MG63 (cell line): ENCODE data around the gene SRD5A1. TPM values are rescaled to one million over a fixed set of nuclear protein-coding genes. Genes with fewer than 3 reads are reported as not detected.

ENCODE experiments used
- DNase-seq: peaks from one replicate; pipeline ENCODE4 v3.0.0-alpha.2; 2020
- H3K27me3 ChIP-seq: fragments of 250-450 bp; sonication (Bioruptor Pico); 2 replicates; pipeline ENCODE4 v1.5.1; 2020; ENCODE audit warnings: mild to moderate bottlenecking, moderate library complexity
- H3K36me3 ChIP-seq: fragments of 250-450 bp; sonication (Bioruptor Pico); 2 replicates; pipeline ENCODE4 v1.5.1; 2020; ENCODE audit warnings: mild to moderate bottlenecking, moderate library complexity
- H3K4me3 ChIP-seq: fragments of 250-450 bp; sonication (Bioruptor Pico); 2 replicates; pipeline ENCODE4 v1.5.1; 2020; ENCODE audit warnings: mild to moderate bottlenecking, moderate library complexity
- H3K9me3 ChIP-seq: fragments of 250-450 bp; sonication (Bioruptor Pico); 2 replicates; pipeline ENCODE4 v1.5.1; 2020; ENCODE audit warnings: mild to moderate bottlenecking, moderate library complexity
- total RNA-seq: library from RNA; depleted of rRNA; stranded (reverse); fragments of >200 nt; shearing (Covaris generic); gene quantifications from 2 replicates; pipeline ENCODE4 v1.2.3, GENCODE V29; 2014; ENCODE audit warnings: low replicate concordance

Gene SRD5A1
- total RNA-seq, 1 experiment from 2014 or later = 32.2 TPM

DNA sequence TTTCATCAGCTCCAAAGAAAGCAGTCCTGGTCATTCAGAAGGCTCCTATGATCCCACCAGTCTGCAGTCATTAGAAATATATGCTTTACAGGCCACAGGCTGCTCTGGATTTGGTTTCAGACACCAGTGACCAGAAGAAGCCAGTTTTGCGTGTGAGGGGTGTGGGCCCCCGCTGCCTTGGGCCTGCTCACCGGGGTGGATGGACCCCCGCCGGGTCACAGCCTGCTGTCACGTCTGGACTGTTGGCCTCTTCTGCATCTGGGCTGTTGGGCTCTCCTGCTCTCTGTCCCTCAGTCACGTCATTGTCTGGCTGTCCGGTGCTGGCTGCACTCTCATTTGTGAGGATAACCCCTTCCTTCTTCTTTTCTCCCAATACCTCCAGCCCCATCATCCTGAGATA, 33.5 kb upstream of the SRD5A1 start:
- no peaks in the 10 kb centered on the region for H3K9me3 ChIP-seq
- H3K27me3 ChIP-seq = no peaks in the 10 kb centered on the region
- no peak for DNase-seq
- peaks cover 91% of the 10 kb centered on the region for H3K36me3 ChIP-seq
- no peak overlapping the region for H3K4me3 ChIP-seq

DNA sequence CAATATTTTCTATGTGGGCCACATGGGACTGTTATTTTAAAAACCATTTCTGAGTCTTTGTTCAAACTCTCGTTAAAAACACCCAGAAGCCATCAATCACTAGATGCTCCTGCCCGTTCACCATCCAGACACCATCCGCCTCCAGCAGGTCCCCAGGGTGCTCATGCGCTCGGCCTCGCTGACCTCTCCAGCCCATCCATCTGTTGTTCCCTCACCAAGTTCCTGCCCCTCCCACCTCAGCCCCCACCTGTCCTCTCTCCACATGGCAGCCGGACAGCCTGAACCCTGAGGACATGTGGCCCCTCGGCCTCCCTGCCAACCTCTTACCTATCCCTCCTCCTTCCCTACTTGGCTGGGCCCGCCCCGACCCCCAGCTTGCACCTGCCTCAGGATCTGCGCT, 32.0 kb upstream of the SRD5A1 start:
- DNase-seq = no peak
- Histone ChIP-seq H3K36me3 (peaks cover 97% of the 10 kb centered on the region), H3K9me3 (no peaks in the 10 kb centered on the region), H3K27me3 (no peaks in the 10 kb centered on the region), H3K4me3 (no peak overlapping the region)

GRCh38 chr5:6601816-6602215, 31.4 kb upstream of the SRD5A1 start:
- DNase-seq = no peak
- no peaks in the 10 kb centered on the region for H3K27me3 ChIP-seq
- no peak overlapping the region for H3K4me3 ChIP-seq
- peaks cover 98% of the 10 kb centered on the region for H3K36me3 ChIP-seq
- no peaks in the 10 kb centered on the region for H3K9me3 ChIP-seq

DNA sequence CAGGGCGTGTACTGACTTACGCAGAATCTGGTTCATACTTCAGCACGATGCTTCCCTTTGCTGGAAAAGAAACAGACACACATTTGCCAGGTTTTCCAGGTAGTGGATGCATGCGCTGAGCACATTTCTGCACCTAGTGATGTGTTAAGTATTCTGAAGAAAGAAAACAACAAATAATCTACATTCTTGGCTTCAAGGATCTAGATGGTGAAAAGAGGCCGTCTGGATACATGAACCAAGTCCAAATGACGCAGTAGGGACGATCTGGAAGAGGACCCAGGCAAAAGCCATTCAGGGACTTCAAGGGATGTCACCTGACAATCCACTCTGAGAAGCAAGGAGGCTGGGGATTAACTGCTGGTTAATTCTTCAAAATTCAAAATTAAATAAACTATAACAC, 30.8 kb upstream of the SRD5A1 start:
- H3K4me3 ChIP-seq = no peak overlapping the region
- H3K27me3 ChIP-seq = no peaks in the 10 kb centered on the region
- no peaks in the 10 kb centered on the region for H3K9me3 ChIP-seq
- peaks cover 98% of the 10 kb centered on the region for H3K36me3 ChIP-seq
- DNase-seq = no peak

- Histone ChIP-seq H3K9me3 (no peaks in the 10 kb centered on the region), H3K4me3 (no peak overlapping the region), H3K36me3 (peaks cover 99% of the 10 kb centered on the region), H3K27me3 (no peaks in the 10 kb centered on the region)
- DNase-seq = no peak
Observed at GRCh38 chr5:6603643-6604042, 29.6 kb upstream of the SRD5A1 start.

- Histone ChIP-seq H3K9me3 (no peaks in the 10 kb centered on the region), H3K27me3 (no peaks in the 10 kb centered on the region), H3K36me3 (peaks cover 99% of the 10 kb centered on the region), H3K4me3 (no peak overlapping the region)
- DNase-seq = no peak
Observed at GRCh38 chr5:6604341-6604740, 28.9 kb upstream of the SRD5A1 start.

DNA sequence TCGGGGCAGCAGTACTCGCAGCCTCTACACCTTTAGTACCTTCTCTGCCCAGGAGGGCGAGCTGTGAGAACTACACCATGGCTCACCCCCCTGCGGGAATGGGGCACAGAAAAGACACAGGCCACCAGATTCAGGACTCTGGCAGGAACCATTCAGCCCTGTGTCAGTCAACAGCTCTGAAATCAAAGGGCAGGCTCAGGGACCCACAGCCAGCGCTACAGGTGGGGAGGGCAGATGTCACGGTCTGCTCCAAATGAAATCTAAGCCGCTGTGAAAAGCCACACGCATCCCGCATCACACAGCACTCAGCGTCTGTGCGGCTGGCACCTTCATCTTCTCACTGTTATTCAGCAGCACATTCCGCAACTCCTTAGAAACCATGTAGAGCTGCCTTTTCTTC, 28.3 kb upstream of the SRD5A1 start:
- no peak for DNase-seq
- H3K36me3 ChIP-seq = peaks cover 99% of the 10 kb centered on the region
- no peaks in the 10 kb centered on the region for H3K9me3 ChIP-seq
- H3K4me3 ChIP-seq = no peak overlapping the region
- H3K27me3 ChIP-seq = no peaks in the 10 kb centered on the region

DNA sequence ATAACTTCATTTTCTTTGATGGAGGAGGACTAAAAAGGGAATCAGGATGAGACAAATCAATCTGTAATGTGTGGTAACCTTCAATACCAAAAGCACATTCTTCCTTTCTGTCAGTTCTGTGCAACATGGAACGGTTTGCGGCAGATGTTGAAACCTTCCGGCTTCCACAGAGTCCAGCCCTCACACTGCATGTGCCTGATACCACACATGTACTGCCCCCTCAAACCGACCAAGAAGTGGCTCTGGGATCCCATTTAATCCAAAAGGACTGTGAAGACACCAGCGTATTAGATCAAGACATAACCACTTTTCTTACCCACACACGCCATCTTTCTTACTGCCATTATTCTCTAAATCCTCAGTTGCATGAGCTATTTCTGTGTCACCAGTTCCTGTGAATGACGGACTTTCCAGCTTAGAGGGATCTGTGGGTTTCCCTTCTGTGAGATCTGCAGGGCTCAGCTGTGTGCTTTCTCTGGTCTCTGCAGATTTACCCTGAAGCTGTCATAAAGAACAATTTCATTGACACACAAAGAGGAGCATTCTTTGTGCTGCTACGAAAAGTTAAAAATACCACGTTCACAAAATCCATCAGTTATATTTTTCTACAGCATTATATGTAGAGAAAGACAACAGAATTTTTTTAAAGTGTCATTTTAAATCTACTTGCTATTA, 26.2 kb upstream of the SRD5A1 start:
- Histone ChIP-seq H3K9me3 (no peaks in the 10 kb centered on the region), H3K27me3 (no peaks in the 10 kb centered on the region), H3K36me3 (peaks cover 99% of the 10 kb centered on the region), H3K4me3 (no peak overlapping the region)
- DNase-seq = no peak

DNA sequence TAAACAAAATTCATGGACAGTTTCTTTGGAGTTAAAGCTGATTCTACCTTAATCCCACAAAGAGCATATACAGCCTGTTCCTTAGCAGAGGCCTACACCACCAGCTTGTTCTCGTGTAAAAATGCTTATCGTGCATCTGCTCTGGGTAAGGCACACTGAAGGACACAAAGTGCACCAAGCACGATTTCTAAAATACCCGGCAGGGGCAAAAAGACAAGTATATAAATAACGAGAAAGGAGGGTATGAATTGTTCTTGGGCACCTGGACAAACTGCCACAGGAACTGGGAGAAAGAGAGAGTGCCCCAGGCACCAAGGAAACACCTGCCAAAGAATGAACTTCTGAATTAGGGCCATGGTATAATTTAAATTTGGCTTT, 25.7 kb upstream of the SRD5A1 start:
- no peak overlapping the region for H3K4me3 ChIP-seq
- no peak for DNase-seq
- H3K9me3 ChIP-seq = no peaks in the 10 kb centered on the region
- peaks cover 98% of the 10 kb centered on the region for H3K36me3 ChIP-seq
- no peaks in the 10 kb centered on the region for H3K27me3 ChIP-seq

DNA sequence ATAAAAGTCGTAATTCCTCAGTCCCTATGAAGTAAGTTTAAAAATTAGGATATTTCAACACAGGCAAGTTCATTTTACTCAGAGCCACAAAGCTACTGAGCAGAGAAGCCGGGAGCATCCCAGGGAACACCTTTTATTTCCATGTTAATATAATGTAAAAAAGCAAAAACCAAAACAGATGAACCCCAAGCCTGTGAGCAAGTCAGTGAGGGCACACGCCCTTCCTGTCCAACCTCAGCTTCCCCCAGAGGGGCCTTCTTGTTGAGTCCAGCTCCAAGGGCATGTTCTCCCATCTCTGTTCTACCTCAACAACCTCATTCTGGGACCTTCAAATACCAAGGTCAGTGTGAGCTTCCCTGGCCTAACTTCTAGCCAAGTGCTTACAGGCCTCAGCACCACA, 25.2 kb upstream of the SRD5A1 start:
- Histone ChIP-seq H3K27me3 (no peaks in the 10 kb centered on the region), H3K4me3 (no peak overlapping the region), H3K36me3 (peaks cover 98% of the 10 kb centered on the region), H3K9me3 (no peaks in the 10 kb centered on the region)
- no peak for DNase-seq

- DNase-seq = no peak
- H3K9me3 ChIP-seq = no peaks in the 10 kb centered on the region
- H3K27me3 ChIP-seq = no peaks in the 10 kb centered on the region
- H3K36me3 ChIP-seq = peaks cover 97% of the 10 kb centered on the region
- H3K4me3 ChIP-seq = no peak overlapping the region
Observed at GRCh38 chr5:6611334-6612256, 21.6 kb upstream of the SRD5A1 start.

GRCh38 chr5:6615034-6615815, 18.0 kb upstream of the SRD5A1 start:
- H3K27me3 ChIP-seq = no peaks in the 10 kb centered on the region
- no peak overlapping the region for H3K4me3 ChIP-seq
- no peaks in the 10 kb centered on the region for H3K9me3 ChIP-seq
- no peak for DNase-seq
- peaks cover 97% of the 10 kb centered on the region for H3K36me3 ChIP-seq

GRCh38 chr5:6616632-6617031, 16.6 kb upstream of the SRD5A1 start:
- Histone ChIP-seq H3K36me3 (peaks cover 97% of the 10 kb centered on the region), H3K9me3 (no peaks in the 10 kb centered on the region), H3K27me3 (no peaks in the 10 kb centered on the region), H3K4me3 (no peak overlapping the region)
- no peak for DNase-seq

GRCh38 chr5:6623228-6623627, 10.0 kb upstream of the SRD5A1 start:
- peaks cover 97% of the 10 kb centered on the region for H3K36me3 ChIP-seq
- no peak overlapping the region for H3K4me3 ChIP-seq
- no peaks in the 10 kb centered on the region for H3K27me3 ChIP-seq
- H3K9me3 ChIP-seq = no peaks in the 10 kb centered on the region; the same call in 1 of the 2 replicates
- DNase-seq = no peak

DNA sequence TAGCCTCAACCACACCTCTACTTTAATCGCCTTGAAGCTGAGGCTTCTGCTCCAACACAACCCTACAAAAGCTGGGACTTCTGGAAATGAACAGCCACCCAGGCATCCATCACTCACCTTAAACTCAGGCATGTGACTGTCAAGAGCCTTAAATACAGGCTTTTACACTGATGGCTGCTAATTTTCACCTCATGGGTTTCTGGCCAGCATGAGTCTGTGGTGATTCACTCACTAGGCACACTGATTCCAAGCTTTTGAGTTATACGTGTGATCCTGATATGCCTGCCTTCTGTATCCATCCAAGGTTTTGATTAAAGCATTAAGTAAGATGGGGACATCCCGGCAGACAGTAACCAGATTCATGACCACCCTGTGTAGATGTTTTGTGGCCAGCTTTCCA, 9.3 kb upstream of the SRD5A1 start:
- no peak for DNase-seq
- peaks cover 97% of the 10 kb centered on the region for H3K36me3 ChIP-seq
- H3K27me3 ChIP-seq = no peaks in the 10 kb centered on the region
- no peaks in the 10 kb centered on the region; the same call in 1 of the 2 replicates for H3K9me3 ChIP-seq
- H3K4me3 ChIP-seq = no peak overlapping the region

DNA sequence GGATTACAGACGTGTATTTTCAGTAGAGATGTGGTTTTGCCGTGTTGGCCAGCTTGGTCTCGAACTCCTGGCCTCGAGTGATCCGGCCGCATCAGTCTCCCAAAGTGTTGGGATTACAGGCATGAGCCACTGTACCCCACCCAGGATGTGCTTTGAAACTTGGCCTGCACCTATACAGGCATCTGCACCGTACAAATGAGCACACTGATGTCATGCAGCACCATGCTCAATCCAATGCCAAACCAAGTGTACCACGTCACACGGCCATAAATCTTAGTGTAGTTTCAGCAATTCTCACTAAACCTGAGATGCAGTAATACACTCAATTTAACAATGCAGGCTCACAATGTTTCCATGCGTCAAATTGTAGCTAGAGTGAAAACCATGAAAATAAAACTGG, 6.7 kb upstream of the SRD5A1 start:
- no peaks in the 10 kb centered on the region; the same call in 1 of the 2 replicates for H3K9me3 ChIP-seq
- no peak overlapping the region for H3K4me3 ChIP-seq
- peaks cover 97% of the 10 kb centered on the region for H3K36me3 ChIP-seq
- no peaks in the 10 kb centered on the region for H3K27me3 ChIP-seq
- no peak for DNase-seq

- no peaks in the 10 kb centered on the region for H3K9me3 ChIP-seq
- H3K27me3 ChIP-seq = no peaks in the 10 kb centered on the region
- peaks cover 65% of the 10 kb centered on the region for H3K36me3 ChIP-seq
- H3K4me3 ChIP-seq = peak overlapping the region; percentile 92
- DNase-seq = no peak
Observed at GRCh38 chr5:6631441-6631840, 1.8 kb upstream of the SRD5A1 start.
